Lung microvascular endothelial cell (primary cell): ENCODE data around the gene OR1J2. TPM values are rescaled to one million over a fixed set of nuclear protein-coding genes. Genes with fewer than 3 reads are reported as not detected.

Experiments used
- DNase-seq, 2 donors: peaks; one replicate each; pipeline versions ENCODE4 v3.0.0 to v3.0.0-alpha.2; 2010; ENCODE audit warnings: low read depth in 2 of 2
- total RNA-seq: library from RNA; depleted of rRNA; stranded (reverse); fragments of >200 nt; gene quantifications from 2 replicates; pipeline ENCODE4 v1.2.1, GENCODE V29; 2014

The OR1J2 gene
- total RNA-seq, 1 donor from 2014 or later = not detected

DNA sequence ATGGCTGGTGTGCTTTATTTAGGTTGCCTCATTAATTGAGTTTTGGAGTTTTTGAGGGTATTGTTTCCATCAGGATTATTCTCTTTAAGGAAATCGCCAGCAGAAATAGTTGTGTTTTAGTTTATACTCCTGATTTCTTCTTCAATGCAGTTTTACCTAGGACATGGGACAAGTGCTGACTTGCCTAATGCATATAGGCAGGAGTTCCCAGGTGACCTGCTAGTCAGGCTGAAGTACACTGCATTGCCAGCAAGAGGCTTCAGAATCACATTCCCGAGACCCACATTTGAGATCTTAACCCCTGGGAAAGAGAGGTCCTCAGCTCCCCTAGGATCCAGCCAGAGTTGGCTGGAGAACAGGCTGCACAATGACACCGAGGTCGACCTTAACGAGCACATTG, 40.8 kb downstream of the OR1J2 start:
- DNase-seq = no peak

DNA sequence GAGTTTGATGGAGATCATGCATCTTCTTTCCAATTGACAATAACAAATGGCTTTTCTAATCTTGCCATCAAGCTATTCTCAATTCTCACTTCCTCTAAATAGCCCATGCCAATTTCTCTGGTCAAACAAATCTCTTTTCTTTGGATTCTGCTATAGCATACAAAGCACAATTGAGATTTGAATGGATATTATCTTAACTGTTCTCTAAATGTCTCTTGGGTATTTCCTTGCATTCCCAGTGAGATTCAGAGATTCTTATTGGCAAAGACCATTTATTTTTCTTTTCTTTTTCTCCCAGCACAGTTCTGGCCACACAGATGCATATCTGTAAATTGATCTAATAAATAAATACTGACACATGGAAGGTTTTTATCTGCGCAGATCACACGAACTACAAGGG, 42.2 kb downstream of the OR1J2 start, which contains the start of gene OR1N2:
Gene OR1N2 (plus strand): TSS at position 301 of the 400 bp plus-strand sequence. CDS start 100 bp downstream, outside the sequence.
- no peak for DNase-seq

Other genes starting within 250 kb of the OR1J2 start
- 5.2 and 6.5 TPM in 2 replicates for gene RBM18, start 246.0 kb upstream of the OR1J2 start, total RNA-seq
- gene MRRF, start 245.9 kb upstream of the OR1J2 start, total RNA-seq = 24.6 and 32.3 TPM in 2 replicates
- gene PTGS1, start 139.8 kb upstream of the OR1J2 start, total RNA-seq = 1.4 and 1.5 TPM in 2 replicates
- gene OR1J1, start 32.9 kb upstream of the OR1J2 start, total RNA-seq = not detected in 2 replicates
- not detected in 2 replicates for gene OR1J4, start 8.3 kb downstream of the OR1J2 start, total RNA-seq
- not detected in 2 replicates for gene OR1N1, start 16.5 kb downstream of the OR1J2 start, total RNA-seq
- gene OR1N2, start 42.3 kb downstream of the OR1J2 start, total RNA-seq = not detected in 2 replicates
- gene OR1L8, start 72.6 kb downstream of the OR1J2 start, total RNA-seq = 0.20 and 0.22 TPM in 2 replicates
- not detected in 2 replicates for gene OR1Q1, start 103.9 kb downstream of the OR1J2 start, total RNA-seq
- gene OR1B1, start 146.8 kb downstream of the OR1J2 start, total RNA-seq = 0.20 and 0.22 TPM in 2 replicates
- gene OR1L1, start 150.9 kb downstream of the OR1J2 start, total RNA-seq = not detected in 2 replicates
- gene OR1L3, start 164.3 kb downstream of the OR1J2 start, total RNA-seq = not detected in 2 replicates
- gene OR1L4, start 213.2 kb downstream of the OR1J2 start, total RNA-seq = not detected in 2 replicates
- not detected in 2 replicates for gene OR1L6, start 231.5 kb downstream of the OR1J2 start, total RNA-seq